GM12873 (cell line): Measurements from ENCODE around the gene PSD2.

Source experiments
- TF ChIP-seq, protein P1 (sequence below): IDR thresholded peaks from 2 replicates; pipeline ENCODE4 v1.5.1; 2012; ENCODE audit warnings: low read depth, mild to moderate bottlenecking, moderate library complexity, low read length, control low read depth; ENCODE audit not compliant: insufficient read depth; ENCODE audit errors: missing control alignments

Gene PSD2

DNA sequence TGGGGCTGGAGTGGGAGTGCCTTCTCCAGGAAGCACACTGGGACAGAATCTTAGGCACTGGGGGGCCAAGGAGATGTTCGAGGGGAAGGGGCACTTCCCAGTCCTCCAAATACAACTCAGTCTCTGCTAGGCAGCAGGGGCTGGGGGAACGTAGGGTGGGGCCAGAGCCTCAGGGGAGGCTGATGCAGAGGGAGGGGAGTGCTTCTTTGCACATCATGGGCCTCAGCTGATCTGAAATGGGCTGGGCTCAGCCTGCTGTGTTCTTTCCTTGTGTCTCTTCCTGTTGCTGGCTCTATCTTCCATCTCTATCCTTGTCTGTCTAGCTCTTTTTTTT is 15.6 kb downstream of the PSD2 start:
- TF ChIP-seq, protein P1, sequence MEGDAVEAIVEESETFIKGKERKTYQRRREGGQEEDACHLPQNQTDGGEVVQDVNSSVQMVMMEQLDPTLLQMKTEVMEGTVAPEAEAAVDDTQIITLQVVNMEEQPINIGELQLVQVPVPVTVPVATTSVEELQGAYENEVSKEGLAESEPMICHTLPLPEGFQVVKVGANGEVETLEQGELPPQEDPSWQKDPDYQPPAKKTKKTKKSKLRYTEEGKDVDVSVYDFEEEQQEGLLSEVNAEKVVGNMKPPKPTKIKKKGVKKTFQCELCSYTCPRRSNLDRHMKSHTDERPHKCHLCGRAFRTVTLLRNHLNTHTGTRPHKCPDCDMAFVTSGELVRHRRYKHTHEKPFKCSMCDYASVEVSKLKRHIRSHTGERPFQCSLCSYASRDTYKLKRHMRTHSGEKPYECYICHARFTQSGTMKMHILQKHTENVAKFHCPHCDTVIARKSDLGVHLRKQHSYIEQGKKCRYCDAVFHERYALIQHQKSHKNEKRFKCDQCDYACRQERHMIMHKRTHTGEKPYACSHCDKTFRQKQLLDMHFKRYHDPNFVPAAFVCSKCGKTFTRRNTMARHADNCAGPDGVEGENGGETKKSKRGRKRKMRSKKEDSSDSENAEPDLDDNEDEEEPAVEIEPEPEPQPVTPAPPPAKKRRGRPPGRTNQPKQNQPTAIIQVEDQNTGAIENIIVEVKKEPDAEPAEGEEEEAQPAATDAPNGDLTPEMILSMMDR: no peak

DNA sequence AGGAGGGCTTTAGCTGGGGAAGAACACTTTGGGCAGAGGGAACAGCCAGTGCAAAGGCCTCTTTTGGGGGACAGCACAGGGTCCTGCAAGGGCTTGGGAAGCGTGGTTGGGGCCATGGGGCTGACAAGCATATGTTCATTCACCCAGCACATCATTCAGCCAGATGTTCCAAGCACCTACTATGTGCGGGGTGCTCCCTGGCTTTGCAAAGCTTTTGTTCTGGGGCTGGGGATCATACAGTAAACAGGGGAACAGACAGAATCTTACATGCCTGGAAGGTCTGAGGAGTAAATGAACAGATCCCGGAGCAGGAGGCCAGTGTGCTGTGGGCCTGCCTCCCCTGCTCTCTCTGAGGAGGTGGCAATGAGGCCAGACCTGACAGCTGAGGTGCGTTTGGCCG is 16.7 kb downstream of the PSD2 start:
- TF ChIP-seq, protein P1: no peak

DNA sequence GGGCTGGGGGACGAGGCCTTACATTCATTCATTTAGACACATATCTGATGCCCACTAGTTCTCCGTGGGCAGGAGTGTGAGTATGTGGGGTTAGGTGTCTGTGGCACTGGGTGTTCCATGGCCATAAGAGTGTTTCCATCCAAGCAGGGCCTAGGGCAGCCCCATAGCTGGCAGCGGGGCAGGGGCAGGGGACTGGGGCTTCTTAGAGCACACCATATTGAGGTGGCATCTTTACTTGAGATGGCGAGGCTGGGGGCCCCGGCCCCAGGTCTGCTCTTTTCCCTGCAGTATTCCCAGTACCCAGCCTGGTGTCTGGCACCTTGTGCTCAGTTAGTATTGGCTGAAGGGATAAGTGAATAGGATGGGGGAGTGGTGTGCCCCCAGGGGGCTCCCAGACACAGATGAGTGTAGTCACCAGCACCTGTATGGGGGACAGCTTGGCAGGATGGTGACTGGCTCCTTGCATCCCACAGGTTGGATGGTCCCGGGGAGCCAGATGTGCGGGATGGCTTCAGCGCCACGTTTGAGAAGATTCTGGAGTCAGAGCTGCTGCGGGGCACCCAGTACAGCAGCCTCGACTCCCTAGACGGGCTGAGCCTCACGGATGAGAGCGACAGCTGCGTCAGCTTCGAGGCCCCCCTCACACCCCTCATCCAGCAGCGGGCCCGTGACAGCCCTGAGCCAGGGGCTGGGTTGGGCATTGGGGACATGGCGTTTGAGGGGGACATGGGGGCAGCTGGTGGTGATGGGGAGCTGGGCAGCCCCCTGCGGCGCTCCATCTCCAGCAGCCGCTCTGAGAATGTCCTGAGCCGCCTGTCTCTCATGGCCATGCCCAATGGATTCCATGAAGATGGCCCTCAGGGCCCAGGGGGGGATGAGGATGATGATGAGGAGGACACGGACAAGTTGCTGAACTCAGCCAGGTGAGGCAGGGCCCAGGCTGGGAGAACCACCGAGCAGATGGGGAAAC is 17.5 kb downstream of the PSD2 start:
- TF ChIP-seq, protein P1: no peak

DNA sequence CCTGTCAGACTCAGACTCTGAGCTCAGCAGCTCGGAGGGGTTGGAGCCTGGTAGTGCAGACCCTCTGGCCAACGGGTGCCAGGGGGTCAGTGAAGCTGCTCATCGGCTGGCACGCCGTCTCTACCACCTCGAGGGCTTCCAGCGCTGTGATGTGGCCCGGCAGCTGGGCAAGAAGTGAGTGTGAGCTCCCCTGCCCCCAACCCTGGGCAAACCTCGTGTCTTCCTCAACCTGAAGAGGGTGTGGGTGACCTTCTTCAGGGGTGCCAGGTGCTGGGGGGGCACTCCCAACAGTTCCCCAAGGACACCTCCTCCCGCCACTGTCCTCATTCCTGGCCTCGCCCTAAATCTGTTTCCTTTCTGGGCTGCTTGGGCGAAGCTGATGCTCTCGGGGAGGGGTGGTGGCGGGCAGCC is 18.6 kb downstream of the PSD2 start:
- TF ChIP-seq, protein P1: no peak

DNA sequence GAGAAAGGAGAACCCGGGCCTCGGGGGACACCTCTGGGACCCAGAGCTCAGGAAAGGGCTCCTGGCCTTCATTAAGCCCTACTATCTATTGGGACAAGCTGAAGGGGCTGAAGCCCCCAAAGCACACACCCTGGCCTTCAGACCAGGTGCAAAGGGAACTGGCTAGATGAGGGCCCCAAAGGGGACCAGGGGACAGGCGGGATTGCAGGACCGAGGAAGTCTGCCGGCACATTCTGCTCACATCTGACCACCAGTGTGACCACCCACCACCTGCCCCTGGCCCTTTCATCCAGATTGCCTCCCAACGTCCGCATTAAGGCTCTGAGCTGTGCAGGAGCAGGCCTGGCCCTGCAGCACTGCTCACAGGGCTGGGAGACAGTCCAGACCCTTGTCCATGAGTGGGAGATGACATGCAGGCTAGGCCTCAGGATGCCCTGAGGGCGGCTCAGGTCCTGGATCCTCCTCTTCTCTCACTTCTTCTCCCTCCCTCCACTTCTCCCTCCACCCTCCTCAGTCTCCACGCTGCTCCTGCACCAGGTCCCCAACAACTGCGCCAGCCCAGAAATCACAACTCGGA is 19.2 kb downstream of the PSD2 start:
- TF ChIP-seq, protein P1: no peak

DNA sequence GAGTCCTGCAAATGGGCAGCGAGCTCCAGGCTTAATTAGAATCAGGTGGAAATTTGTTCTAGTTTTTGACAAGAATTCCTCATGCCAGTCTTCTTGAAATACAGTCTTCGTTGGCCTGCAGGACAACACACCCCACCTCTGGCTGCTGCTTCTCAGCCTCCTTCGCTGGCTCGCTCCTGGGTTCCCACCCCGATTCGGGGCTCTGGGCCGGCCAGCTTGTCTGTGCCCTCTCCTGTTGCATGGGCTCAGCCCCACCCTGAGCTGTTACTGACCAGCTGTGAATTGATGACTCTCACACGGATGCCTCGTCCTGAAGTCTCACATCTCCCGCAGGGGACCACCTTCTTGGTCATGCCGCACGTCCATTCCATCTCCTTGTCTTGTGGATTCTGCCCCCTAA is 21.0 kb downstream of the PSD2 start:
- TF ChIP-seq, protein P1: no peak

DNA sequence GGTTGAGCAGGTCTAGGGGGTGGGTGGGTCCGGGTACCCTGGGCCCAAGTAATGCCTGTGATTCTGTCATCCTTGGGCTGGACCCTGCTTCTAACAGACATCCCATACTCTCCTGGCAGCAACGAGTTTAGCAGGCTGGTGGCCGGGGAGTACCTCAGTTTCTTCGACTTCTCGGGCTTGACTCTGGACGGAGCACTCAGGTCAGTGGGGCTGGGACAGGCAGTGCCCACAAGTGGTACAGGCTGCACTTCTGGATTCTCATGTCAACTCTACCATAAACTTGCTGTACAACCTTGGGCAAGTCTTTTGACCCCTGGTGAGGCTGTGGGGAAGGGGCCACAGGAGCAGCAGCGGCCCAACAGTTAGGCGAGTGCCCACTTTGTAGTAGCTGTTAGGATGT is 21.8 kb downstream of the PSD2 start:
- TF ChIP-seq, protein P1: no peak
